DND-41 (cell line): Measurements from ENCODE around the gene ESR1.

Experiments used
- CTCF ChIP-seq: IDR thresholded peaks from 2 replicates; pipeline ENCODE4 v1.5.1; 2012; ENCODE audit warnings: borderline replicate concordance, low read length, moderate library complexity, mild to moderate bottlenecking; ENCODE audit not compliant: poor library complexity, severe bottlenecking; ENCODE audit errors: extremely low read depth
- EZH2 ChIP-seq: IDR thresholded peaks from 3 replicates; pipeline ENCODE4 v1.6.1; 2012; ENCODE audit warnings: borderline replicate concordance, low read depth, mild to moderate bottlenecking, moderate library complexity, low read length, inconsistent platforms; ENCODE audit not compliant: severe bottlenecking

- TF ChIP-seq CTCF (no peak), EZH2 (no peak)
Observed at GRCh38 chr6:152107973-152108372, 300.5 kb downstream of the ESR1 start.
